ENCODE data around the gene TRIOBP.

The TRIOBP gene

DNA sequence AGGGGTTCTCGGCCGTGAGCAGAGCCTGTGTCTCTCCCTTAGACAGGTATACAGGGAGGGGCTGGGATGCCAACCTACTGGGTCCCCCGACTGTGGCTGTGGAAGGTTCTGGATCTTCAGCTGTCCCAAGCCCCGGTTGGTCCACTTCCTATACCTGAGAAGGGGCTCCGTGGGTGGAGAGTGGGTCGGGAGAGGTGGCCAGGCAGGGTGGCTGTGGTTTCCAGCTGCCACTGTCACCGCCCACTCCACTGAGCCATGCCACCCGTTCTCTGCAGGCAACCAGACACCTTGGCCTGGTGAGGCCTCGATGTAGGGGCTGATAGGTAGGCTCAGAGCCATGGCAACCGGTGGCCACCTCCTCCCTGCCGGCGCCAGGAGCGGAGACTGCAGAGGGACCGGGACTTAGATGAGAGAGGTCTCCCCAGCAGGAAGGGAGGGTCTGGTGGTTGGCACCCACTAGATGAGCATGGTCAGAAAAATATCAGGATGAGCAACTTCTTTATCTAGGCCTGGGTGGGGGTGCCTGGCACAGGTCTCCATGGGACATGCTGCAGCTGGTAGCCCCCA, 53.8 kb downstream of the TRIOBP start:
- DNase-seq: no peak

DNA sequence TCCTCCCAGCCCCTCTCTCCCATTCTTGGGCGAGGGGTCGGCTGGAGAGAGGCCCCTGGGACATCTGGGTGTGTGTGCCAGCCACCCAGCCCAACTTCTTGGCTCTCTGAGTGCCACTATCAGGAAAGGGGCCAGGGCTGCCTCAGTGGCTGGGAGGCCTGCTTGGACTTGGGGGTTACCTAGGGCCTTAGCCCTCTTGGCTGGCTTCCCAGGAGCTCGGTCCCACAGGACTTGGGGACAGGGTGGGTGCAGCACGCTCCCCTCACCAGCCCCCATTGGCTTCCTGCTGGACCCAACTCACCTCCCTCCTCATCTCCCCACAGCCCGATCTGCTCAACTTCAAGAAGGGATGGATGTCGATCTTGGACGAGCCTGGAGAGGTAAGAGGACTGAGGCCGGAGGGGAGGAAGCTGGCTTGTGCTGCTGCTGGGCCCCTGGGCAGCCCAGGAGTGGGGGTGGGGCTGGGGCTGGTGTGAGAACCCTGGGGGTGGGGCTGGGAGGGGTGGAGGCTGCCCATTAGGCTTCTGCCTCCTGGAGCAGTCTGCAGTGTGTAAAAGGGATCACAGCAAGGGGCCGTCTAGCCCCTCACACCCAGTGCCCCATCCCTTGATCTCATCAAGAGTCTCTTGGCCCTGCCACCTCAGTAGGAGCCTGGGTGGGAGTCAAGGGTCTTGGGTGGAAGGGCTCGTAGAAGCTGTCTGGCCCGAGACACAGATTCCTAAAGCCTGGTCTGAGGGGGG, 54.8 kb downstream of the TRIOBP start:
- no peak for DNase-seq

GRCh38 chr22:37752189-37753087, 55.6 kb downstream of the TRIOBP start:
- no peak for DNase-seq

GRCh38 chr22:37753746-37754145, 56.9 kb downstream of the TRIOBP start:
- DNase-seq: no peak

- no peak for DNase-seq
Measured at GRCh38 chr22:37757663-37758062, 60.8 kb downstream of the TRIOBP start.

DNA sequence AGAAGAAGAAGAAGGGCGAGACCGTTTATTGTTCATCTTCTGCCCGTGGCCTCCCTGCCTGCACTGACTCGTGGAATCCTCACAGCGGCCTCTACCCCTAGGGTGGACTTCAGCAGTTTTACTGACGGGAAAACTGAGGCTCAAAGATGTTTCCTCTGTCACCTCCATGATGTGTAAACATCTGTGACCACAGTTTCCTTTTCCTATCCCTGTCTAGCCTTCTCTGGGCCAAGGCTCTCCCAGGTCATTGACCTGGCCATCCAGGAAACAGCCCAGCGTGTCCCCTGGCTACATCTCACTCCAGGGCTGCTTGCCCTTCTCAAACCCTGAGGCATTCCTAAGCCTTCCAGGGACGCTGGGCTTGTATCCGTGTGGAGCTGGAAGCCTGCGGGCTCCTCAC, 61.8 kb downstream of the TRIOBP start:
- DNase-seq: no peak

DNA sequence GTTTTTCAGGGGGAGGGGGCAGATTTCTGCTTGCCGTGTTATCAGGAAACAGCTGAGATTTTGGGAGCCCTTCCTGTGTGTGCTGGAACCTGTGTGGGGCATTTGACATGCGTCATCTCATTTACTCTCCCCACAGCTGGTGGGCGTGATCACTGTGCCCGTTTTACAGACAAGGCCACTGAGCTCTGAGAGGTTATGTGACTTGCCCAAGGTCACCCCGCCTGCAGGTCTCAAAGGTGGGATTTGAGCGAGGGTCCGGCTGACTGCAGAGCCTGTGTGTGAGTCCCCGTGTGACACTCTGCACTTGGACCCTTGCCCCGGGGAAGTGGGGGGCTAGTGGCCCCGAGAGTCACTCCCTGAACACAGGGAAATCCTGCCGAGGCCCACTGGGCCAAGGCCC, 62.4 kb downstream of the TRIOBP start:
- DNase-seq: no peak

- no peak for DNase-seq
Measured at GRCh38 chr22:37760152-37760551, 63.3 kb downstream of the TRIOBP start.

DNA sequence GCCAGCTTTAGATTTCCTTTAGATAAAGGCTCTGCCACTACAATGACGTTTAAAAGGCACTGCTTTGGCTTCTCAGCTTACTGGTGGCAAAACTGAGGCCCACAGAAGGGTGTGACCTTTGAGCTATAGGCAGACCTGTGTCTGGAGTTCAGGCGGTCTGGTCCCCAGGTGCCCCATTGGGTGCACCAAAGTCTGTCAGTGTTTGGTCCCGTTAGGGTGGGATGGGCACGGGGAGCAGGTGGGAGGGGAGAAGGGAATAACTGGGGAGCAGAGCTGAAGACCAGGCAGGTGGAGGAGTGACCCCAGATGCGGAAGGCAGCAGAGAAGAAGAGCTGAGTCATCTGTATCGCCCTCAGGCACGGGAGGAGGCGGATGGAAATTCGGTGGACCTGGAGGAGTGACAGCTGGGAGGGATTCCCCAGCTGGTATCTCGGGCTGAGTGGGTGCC, 65.6 kb downstream of the TRIOBP start:
- no peak for DNase-seq

DNA sequence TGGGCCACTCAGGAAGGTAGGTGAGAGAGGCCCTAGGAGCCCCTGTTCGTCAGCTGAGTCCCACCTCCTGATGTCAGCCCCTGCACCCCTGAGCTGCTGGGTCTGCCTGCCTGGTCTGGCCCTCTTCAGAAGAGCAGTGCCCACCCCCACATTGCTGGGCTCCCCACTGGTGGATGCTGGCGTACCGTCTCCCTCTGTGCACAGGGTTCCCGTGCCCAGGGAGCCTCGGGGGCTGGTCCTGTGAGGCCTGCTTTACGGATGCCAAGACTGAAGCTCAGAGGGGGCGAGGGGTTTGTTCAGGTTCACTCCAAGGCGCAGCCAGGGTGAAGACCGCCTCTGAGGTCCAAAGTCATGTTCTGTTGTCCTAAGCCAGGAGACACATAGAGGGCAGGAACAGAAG, 66.2 kb downstream of the TRIOBP start:
- no peak for DNase-seq

DNA sequence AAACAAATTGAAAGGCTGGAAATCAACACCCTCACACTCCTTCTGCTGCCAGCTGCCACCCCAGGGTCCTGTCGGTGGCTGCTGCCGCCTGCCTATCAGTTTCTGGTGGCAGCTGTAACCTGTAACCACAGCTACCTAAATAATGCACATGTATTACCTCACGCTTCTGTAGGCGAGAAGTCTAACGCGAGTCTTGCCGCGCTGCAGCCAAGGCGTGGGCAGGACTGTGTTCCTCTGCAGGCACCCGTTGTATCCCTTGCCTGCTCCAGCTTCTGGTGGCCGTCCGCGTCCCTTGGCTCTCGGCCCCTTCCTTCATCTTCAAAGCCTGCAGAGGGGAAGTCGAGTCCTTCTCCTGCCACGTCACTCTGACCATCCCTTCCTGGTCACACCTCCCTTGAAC, 66.8 kb downstream of the TRIOBP start:
- DNase-seq: no peak

DNA sequence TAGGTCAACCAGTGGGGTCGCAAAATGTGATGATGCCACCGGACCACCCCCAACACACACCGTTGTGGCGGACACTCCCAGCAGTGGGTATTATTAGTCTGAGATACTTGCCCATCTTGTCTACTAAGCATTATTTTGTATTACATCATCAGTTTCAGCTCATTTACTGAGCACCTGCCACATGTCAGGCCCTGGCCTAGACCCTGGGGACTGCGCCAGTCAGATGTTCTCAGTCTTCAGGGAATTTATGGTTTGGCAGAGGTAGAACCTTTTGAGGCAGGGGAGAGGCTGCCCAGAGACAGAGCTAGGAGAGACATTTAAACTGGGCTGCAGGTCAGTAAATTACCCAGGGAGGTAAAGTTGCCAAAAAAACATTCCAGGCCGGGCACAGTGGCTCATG, 67.8 kb downstream of the TRIOBP start:
- DNase-seq: no peak

DNA sequence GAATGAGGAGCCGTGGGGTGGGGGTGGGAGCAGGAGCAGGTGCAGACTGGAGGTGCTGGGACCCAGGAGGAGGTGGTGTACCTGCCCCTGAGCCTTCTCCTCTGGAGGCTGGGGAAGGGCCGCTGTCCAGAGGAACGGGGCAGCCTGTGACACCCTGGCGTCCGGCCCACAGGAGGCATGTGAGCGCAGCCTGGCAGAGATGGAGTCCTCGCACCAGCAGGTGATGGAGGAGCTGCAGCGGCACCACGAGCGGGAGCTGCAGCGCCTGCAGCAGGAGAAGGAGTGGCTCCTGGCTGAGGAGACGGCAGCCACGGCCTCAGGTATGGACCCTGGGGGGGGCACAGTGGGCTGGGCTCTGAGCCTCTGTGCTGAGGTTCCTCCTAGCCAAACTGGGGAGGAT, 68.7 kb downstream of the TRIOBP start:
- no peak for DNase-seq

- no peak for DNase-seq
Measured at GRCh38 chr22:37765953-37766576, 69.2 kb downstream of the TRIOBP start.

GRCh38 chr22:37768273-37768672, 71.4 kb downstream of the TRIOBP start:
- no peak for DNase-seq

DNA sequence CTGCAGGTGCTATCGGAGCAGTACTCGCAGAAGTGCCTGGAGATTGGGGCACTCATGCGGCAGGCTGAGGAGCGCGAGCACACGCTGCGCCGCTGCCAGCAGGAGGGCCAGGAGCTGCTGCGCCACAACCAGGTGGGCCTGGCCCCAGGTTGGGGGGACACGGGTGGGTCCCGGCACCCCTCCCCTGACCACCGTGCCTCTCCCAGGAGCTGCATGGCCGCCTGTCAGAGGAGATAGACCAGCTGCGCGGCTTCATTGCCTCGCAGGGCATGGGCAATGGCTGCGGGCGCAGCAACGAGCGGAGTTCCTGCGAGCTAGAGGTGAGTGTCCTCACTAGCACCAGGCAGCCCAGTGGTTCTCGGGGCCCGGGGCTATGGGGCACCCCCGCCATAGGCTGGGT, 72.2 kb downstream of the TRIOBP start:
- DNase-seq: no peak

DNA sequence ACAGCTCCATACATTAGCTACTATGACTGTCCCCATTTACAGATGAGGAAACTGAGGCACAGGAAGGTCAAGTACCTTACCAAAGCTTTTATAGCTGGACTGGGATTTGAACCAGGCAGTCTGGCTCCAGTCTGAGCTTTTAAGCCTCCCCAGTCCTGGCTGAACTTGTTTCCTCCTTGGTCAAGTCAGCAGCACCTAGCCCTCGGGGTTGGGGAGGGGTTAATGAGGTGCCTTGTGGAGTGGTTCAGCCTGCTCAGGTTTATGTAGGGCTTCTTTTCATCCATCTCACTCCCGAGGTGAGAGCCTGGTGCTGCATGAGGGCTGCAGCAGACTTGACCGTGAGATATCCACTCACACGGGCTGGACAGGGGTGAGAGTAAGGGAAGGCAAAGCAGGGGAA, 74.2 kb downstream of the TRIOBP start:
- no peak for DNase-seq

GRCh38 chr22:37771702-37772427, 75.0 kb downstream of the TRIOBP start:
- DNase-seq: no peak

DNA sequence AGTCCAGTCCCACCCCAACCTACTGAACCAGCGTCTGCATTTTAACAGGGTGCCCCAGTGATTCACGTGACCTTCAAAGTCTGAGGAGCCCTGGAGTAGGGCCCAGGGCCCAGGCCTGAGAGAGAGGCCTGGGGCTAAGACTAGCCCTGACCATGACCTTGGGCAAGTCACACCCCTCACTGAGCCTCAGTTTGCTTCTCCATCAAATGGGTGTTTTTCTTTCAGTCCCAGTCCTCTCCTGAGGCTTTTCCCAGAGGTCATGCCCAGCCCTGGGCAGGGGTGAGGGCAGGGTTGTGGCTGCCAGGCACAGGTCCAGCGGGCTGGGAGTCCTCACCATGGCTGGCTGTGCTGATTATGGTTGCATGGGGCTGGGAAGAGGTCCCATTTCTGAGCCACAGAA, 77.9 kb downstream of the TRIOBP start:
- DNase-seq: no peak

- DNase-seq: no peak
Measured at GRCh38 chr22:37775785-37776638, 79.2 kb downstream of the TRIOBP start.

GRCh38 chr22:37776639-37777005, 79.8 kb downstream of the TRIOBP start:
- DNase-seq: no peak
